HuH-7.5 (cell line): ENCODE results near the gene C6orf89.
"Not testable (repeated sequence)": the region's sequence is repeated elsewhere in the genome, so short reads cannot be mapped to it uniquely, and the experiment has no call there.

Experiments
- DNase-seq: peaks from one replicate; pipeline ENCODE4 v3.0.0; 2011; ENCODE audit warnings: low spot score

The C6orf89 gene

DNA sequence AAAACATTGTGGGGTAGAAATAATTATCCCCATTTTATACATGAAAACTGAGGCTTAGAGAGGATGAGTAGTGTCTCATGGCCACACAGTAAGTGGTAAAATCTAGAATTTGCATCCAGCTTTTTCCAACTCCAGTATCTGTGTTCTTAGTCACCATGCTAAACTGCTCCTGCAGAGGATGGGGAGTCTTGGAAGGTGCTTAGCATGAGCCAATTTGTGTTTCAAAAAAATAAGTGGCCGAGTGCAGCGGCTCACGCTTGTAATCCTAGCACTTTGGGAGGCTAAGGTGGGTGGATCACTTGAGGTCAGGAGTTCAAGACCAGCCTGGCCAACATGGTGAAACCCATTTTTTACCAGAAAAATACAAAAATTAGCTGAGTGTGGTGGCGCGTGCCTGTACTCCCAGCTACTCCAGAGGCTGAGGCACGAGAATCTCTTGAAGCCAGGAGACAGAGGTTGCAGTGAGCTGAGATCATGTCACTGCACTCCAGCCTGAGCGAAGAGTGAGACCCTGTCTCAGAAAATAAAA lies 2.4 kb downstream of the C6orf89 start:
- DNase-seq: no peak

DNA sequence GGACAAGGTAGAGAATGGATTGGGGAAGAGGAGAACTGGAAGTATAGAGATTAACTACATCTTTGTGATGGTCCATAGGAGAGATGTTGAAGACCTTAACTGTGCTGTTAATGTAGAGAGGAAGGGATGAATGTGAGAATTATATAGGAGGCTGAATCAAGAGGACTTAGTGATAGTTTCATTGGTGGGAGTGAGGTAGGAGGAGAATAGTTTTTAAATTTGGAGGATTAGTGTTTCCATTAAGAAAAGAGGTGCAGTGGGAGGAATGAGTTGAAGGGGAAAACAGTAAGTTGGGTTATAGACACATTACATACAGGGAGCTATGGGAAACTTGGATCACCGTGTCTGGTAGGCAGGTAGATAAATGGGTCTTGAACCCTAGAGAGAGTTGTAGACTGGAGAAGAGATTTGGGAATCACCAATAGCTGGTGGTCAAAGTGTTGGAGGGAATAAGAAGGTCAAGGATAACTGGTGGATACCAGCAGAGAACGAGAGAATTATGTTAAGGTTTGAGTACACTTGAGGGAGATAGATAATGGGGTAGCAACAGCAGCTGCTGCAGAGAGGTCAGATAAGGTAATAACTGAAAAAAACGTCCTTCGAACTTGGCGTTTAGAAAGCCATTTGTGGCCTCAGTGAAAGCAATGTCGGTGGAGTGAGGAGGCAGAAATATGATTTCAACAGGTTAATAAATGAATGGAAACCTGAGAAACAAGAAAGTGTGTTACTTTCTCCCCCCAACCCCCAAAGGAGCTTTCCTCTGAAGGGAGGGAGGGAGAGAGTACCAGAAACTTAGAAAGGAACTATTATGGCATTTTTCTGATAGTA lies 3.1 kb downstream of the C6orf89 start:
- no peak for DNase-seq

GRCh38 chr6:36890112-36890663 lies 4.4 kb downstream of the C6orf89 start:
- no peak for DNase-seq

GRCh38 chr6:36891153-36891552 lies 5.4 kb downstream of the C6orf89 start:
- not testable (repeated sequence) for DNase-seq

GRCh38 chr6:36893976-36894932 lies 8.5 kb downstream of the C6orf89 start:
- DNase-seq: no peak

- DNase-seq: no peak
Measured at GRCh38 chr6:36897609-36898008, 11.9 kb downstream of the C6orf89 start.

DNA sequence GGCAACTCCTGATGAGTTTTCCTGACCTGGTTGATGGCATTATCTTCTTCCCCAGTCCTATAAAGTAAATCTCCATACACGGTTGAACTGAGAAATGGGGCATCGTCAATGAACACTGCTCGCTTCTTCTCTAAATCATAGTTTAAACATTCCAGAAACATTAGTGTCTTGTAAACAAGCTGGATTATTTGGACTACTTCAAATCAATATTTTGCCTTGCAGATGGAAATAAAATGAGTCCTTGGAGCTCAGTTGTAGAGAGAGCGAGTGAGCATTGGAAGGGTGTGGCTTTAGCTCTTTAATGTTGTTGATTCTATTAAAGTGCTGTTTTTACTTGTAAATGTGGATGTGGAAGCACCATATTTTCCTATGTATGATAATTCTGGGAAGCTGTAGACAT lies 18.4 kb downstream of the C6orf89 start:
- no peak for DNase-seq

DNA sequence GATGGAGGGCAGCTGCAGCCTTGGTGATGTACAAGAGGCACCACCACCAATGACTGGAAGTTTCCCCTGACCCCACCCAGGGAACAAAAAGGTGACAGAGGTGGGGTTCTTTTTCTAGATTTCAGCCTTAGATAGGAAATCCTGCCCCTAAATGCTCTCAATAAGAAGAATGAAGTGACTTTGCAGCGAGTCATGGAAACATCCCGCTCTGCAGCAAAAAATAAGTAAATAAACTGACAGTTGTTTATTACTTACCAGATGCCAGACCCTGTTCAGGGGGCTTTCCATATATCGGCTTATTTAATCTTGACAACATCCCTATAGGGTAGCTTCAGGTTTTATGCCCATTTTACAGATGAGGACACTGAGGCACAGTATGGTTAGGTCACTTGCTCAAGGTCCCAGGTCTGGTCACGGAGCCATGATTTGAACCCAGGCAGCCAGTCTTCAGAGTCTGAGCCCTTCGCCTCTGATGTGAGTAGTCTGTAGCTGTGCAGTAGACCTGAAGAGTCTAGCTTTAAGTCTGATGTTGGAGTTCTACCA lies 19.2 kb downstream of the C6orf89 start:
- no peak for DNase-seq

DNA sequence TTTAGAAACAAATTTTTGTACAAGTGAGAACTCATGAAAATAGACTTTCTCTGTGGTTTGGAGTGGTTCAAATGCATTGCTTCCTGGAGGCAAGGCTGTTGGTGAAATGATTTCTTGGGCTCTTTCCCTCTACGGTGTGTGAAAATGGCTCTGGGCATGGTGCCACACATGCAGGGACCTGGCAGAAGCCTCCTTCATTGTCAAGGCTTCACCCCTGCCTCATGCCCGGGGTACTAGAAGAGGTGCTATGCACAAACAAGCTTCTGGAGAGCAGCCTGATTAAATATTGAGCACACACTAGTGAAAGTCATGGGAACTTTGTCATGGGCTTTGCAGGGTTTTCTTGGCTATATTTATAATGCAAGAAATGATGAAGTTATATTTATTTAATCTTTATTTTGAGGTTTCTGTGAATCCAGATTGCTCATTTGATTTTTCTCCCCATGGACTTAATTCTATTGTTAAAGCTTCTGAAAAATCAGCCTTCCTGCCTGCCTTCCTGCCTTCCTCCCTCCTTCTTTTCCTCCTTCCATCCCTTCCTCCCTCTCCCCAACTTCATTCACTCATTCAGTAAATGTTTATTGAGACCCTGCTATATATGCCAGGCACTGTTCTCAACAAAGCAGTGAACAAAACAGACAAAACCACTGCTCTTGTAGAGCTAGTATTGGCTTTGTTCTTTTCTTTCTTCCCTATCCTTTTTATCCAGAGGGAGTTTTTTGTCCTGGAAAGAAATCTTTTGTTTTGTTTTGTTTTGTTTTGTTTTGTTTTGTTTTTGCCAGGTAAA lies 21.0 kb downstream of the C6orf89 start:
- no peak for DNase-seq

DNA sequence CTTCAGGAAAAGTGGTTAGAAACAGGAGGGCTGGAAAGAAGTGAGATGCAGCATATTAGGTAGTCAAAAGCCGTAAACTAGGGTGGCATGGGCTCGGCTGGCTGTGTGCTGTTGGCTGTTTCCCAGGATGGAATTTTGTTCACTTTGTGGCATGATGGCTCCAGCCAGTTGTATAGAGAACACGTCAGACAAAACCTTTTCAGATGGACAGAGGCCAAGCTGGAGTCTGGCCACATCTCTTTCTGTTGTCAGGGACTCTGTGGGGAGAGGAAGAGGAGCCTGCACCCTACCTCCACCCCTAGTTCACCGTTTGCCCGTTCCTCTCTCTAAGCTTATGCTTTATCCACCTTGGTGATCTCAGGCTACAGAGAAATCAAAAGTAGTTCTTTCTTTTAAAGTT lies 22.0 kb downstream of the C6orf89 start:
- DNase-seq: no peak

DNA sequence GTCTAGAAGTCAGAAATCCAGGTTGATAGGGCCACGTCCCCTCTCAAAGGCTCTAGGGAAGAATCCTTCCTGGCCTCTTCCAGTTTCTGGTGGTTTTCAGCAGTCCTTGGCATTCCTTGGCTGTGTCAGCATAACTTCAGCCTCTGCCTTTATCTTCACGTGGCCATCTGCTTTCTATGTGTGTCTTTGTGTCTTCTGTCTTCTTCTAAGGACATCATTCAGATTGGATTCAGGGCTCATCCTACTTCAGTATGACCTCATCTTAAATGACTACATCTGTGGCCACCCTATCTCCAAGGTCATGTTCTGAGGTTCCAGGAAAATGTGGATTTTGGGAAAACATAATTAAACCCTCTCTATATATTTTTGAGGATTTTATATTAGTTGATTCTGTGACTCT lies 23.0 kb downstream of the C6orf89 start:
- DNase-seq: no peak

GRCh38 chr6:36912030-36912454 lies 26.3 kb downstream of the C6orf89 start:
- no peak for DNase-seq

- DNase-seq: no peak
Measured at GRCh38 chr6:36912586-36912985, 26.8 kb downstream of the C6orf89 start.

GRCh38 chr6:36913082-36913481 lies 27.3 kb downstream of the C6orf89 start:
- DNase-seq: no peak

DNA sequence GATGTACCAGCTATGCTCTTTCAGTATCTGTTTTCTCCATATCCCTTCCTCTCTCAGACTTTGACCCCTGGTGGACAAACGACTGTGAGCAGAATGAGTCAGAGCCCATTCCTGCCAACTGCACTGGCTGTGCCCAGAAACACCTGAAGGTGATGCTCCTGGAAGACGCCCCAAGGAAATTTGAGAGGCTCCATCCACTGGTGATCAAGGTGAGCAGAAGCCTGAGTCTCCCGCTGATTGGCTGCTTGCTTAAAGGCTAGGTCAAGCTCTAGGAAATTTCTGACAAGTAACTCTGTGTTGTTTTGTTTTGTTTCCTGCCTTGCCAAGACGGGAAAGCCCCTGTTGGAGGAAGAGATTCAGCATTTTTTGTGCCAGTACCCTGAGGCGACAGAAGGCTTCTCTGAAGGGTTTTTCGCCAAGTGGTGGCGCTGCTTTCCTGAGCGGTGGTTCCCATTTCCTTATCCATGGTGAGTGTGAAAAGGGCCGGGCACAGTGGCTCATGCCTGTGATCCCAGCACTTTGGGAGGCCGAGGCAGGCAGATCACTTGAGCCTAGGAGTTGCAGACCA lies 28.6 kb downstream of the C6orf89 start:
- DNase-seq: peak; percentile 46

- DNase-seq: no peak
Measured at GRCh38 chr6:36915599-36915998, 29.8 kb downstream of the C6orf89 start.

- DNase-seq: no peak
Measured at GRCh38 chr6:36916126-36916525, 30.4 kb downstream of the C6orf89 start.

DNA sequence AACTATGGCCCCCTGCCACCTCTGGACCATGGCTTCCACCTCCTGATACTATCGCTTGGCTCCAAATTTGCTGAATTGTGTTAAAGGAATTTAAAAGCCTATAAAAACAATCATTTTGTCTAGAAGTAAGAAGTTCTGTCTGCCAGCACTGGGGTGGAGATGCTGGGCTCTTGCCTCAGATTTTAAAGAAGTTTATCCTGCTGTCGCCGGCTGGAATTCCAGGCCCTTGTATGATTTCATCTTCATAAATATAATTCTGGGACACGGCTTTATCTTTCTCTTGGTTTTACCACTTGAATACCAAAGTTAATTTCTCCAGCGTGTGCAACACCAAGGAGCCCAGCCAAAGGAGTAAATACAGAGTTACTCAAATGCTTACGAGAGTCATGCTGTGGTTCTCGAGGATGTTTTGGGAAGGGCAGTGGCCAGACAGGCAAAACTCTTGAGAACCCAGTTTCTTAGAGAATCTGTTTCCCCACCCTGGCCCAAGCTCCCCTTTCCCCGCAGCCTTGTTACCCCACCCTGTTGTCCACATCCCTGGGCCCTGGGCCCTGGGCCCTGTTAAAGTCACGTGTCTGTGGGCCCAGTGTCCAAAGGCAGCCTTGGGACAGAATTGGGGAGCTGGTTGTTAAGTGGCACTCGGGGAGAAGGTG lies 31.9 kb downstream of the C6orf89 start:
- no peak for DNase-seq

DNA sequence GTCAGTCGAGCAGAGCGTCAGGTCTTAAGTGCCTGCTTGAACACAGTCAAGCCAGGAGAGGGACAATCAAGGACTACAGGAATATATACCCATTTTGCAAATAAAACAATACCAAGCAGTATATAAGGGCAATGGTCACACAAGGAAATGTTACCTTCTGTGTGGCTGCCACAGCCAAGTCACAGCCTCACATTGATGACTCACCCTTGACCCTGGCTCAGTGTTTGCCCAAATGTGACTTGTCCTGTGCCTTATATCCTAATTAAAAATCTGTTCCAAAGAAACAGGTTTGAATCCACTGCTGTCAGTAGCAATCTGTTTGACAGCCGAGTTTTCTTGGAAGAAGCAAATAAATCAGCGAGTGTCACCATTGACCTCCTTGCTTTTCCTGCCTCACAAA lies 34.3 kb downstream of the C6orf89 start:
- no peak for DNase-seq

DNA sequence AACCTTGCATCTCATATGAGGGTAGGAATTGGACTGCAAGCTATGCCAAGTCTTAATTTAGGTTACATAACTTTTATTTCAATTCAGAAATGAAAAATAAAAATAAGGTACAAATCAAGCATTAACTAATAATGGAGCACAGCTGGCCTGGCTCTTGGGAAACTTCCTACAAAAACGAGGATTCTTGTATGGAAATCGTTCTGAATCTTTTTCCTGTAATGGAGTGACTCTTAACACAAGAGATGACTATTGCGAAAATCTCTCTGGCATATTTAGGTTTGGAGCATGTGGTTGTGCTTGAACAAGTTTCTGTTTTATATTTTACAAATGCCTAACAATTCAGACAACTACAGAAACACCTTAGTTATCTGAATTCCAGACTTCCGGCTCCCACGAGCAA lies 34.8 kb downstream of the C6orf89 start:
- no peak for DNase-seq
